A673 (cell line): Measurements from ENCODE around the gene CDH4.

Experiments used
- EZH2 ChIP-seq: fragments of 200-600 bp; sonication (generic); IDR thresholded peaks from 2 replicates; pipeline ENCODE4 v1.6.1; 2017; ENCODE audit warnings: borderline replicate concordance, low read depth, mild to moderate bottlenecking, mixed read lengths, antibody characterized with exemption, low read length; ENCODE audit not compliant: poor library complexity, severe bottlenecking
- TF ChIP-seq, protein P1 (sequence below): fragments of 300-800, 200-600 bp; sonication (generic); conservative IDR thresholded peaks from 2 replicates; pipeline ENCODE4 v1.5.1; 2017; ENCODE audit warnings: low read depth, mild to moderate bottlenecking, antibody characterized with exemption, low read length, moderate library complexity, mixed read lengths

DNA sequence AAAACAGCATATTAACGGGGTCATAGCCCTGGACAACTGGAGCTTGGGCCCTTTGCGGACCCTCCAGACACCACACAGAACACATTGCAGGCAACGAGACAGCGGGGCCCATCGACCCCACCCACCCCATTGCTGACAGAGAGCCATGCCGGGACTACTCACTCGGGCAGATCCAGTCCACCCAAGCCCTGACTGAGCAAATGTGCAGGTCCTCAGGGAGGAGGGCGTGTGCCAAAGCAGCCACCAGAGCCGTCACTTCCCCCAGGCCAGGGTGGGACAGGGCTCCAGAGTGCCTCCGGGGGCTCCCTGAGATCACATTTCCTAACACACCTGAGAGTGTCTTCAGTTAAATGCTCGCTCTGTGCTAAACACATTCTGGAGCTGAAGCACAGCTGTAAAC lies 114.9 kb downstream of the CDH4 start:
- TF ChIP-seq, protein P1, sequence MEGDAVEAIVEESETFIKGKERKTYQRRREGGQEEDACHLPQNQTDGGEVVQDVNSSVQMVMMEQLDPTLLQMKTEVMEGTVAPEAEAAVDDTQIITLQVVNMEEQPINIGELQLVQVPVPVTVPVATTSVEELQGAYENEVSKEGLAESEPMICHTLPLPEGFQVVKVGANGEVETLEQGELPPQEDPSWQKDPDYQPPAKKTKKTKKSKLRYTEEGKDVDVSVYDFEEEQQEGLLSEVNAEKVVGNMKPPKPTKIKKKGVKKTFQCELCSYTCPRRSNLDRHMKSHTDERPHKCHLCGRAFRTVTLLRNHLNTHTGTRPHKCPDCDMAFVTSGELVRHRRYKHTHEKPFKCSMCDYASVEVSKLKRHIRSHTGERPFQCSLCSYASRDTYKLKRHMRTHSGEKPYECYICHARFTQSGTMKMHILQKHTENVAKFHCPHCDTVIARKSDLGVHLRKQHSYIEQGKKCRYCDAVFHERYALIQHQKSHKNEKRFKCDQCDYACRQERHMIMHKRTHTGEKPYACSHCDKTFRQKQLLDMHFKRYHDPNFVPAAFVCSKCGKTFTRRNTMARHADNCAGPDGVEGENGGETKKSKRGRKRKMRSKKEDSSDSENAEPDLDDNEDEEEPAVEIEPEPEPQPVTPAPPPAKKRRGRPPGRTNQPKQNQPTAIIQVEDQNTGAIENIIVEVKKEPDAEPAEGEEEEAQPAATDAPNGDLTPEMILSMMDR: no peak
- no peak for TF ChIP-seq EZH2
